Ovary (tissue), 9 donors: ENCODE results near the gene PSMD14. TPM values are rescaled to one million over a fixed set of nuclear protein-coding genes. Genes with fewer than 3 reads are reported as not detected.

Experiments used
- DNase-seq, 5 donors: peaks; one replicate each; pipeline ENCODE4 v3.0.0-alpha.2; 2019 to 2020
- H3K27ac ChIP-seq, 2 donors: fragments of 200-600 bp; one replicate each; pipeline versions ENCODE4 v1.5.1 to v1.8.0; 2019 to 2022
- H3K27me3 ChIP-seq: fragments of 200-600 bp; one replicate; pipeline ENCODE4 v1.8.0; 2022
- H3K36me3 ChIP-seq: fragments of 200-600 bp; sonication (generic); one replicate; pipeline ENCODE4 v1.5.1; 2019
- H3K4me1 ChIP-seq: one replicate; pipeline ENCODE4 v1.8.1; 2013; ENCODE audit warnings: mild to moderate bottlenecking, moderate library complexity; ENCODE audit not compliant: insufficient read depth
- H3K4me3 ChIP-seq: fragments of 200-600 bp; sonication (generic); one replicate; pipeline ENCODE4 v1.5.1; 2017
- H3K9me3 ChIP-seq, 2 donors: fragments of 200-600 bp in 1 of 2; sonication (generic) in 1 of 2; one replicate each; pipeline versions ENCODE4 v1.5.1 to v1.8.1; 2013 to 2019; ENCODE audit warnings: mild to moderate bottlenecking in 1 of 2, moderate library complexity in 1 of 2
- EP300 ChIP-seq: sonication (generic); formaldehyde crosslinking; IDR thresholded peaks from one replicate; pipeline ENCODE4 v1.6.1; 2017; ENCODE audit warnings: antibody characterized with exemption
- POLR2A ChIP-seq: fragments of 450-650 bp; IDR thresholded peaks from one replicate; pipeline ENCODE4 v1.6.1; 2017; ENCODE audit warnings: antibody characterized with exemption, mild to moderate bottlenecking, moderate library complexity
- WGBS, 3 donors: extraction: QIAGEN DNeasy Blood & Tissue Kit in 1 of 3; methylation state at CpG; one replicate each; pipeline versions ENCODE4 v1.1.5 to v1.1.7; 2013 to 2017; 5-methylcytosine and 5-hydroxymethylcytosine counted together
- intact Hi-C, 4 donors: fragments of 100-400 bp; cut with DNase I; formaldehyde crosslinking; loops; one replicate each; pipeline versions ENCODE4 v1.11.0 to v1.15.1; 2022 to 2023
- polyA plus RNA-seq, 2 donors: library from polyadenylated mRNA; stranded (reverse); fragments of 200-250 nt in 1 of 2; fragments of 350-450 nt in 1 of 2; fragmentation: Illumina TruSeq in 1 of 2; extraction: RNeasy Lipid Tissue Mini Kit (QIAGEN cat#74804) in 1 of 2; gene quantifications; one replicate each; pipeline ENCODE4 v1.2.3, GENCODE V29; 2013 to 2014
- total RNA-seq, 7 donors: library from RNA; depleted of rRNA in 2 of 7; stranded (reverse); fragments of >200 nt in 2 of 7; fragmentation: NEBNext Ultra II Directional in 3 of 7; extraction: Animal tissue kit (Norgen Biotek cat#: 25700) in 3 of 7; gene quantifications; one replicate each; pipeline versions ENCODE4 v1.1.0 to v1.2.4, GENCODE V29; 2016 to 2023
- TF ChIP-seq, protein P1 (sequence below), 3 donors: fragments of 450-650 bp in 2 of 3; fragments of 200-600 bp in 1 of 3; IDR thresholded peaks; one replicate each; pipeline versions ENCODE4 v1.5.1 to v1.8.0; 2016 to 2022; ENCODE audit warnings: antibody characterized with exemption in 3 of 3, mild to moderate bottlenecking in 1 of 3
- donor health status: DM: no; HTN: no; CAD: no; lungs with moderate emphysema.
- donor health status: DM: no; HTN: no; CAD: no.
- donor health status: Bipolar disorder and iron deficiency.
- donor health status: DM: yes; HTN: yes; CAD: no.
- donor health status: DM: no; HTN: no; CAD: no.
- donor health status: DM: yes; HTN: yes; CAD: no.

Gene PSMD14
- total and polyA plus RNA-seq, 9 donors = 9.4 to 34.3 (median 19.4) TPM

DNA sequence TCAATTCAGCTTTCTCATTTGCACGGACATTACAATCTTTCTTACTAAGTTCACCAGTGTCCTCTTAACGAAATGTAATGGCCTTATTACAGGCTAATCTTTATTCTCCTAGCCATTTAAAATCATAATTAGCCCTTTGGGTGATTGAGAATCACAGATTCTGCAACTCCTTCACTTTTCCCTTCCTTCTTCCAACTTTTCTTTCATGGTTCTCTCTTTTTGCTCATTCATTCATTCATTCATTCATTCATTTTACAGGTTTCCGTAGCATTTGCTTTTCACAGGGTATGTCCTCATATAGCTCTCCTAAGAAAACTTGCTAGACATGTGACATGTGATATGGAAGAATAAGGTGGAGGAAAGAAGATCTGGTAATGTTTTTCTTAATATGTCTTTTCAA lies 123.9 kb downstream of the PSMD14 start:
- TF ChIP-seq, protein P1, sequence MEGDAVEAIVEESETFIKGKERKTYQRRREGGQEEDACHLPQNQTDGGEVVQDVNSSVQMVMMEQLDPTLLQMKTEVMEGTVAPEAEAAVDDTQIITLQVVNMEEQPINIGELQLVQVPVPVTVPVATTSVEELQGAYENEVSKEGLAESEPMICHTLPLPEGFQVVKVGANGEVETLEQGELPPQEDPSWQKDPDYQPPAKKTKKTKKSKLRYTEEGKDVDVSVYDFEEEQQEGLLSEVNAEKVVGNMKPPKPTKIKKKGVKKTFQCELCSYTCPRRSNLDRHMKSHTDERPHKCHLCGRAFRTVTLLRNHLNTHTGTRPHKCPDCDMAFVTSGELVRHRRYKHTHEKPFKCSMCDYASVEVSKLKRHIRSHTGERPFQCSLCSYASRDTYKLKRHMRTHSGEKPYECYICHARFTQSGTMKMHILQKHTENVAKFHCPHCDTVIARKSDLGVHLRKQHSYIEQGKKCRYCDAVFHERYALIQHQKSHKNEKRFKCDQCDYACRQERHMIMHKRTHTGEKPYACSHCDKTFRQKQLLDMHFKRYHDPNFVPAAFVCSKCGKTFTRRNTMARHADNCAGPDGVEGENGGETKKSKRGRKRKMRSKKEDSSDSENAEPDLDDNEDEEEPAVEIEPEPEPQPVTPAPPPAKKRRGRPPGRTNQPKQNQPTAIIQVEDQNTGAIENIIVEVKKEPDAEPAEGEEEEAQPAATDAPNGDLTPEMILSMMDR (IDR thresholded peaks at IDR 0.05) = no peak
- TF ChIP-seq EP300 (no peak), POLR2A (no peak)
- Histone ChIP-seq H3K27ac (no peak overlapping the region), H3K36me3 (no peaks in the 10 kb centered on the region), H3K4me3 (no peak overlapping the region), H3K9me3 (peaks cover 0 to 5% of the 10 kb centered on the region in 2 donors), H3K4me1 (peaks cover 2% of the 10 kb centered on the region), H3K27me3 (no peaks in the 10 kb centered on the region)
- intact Hi-C loops = no loop called here
- WGBS, 3 donors = 78 to 84% (median 83%) methylated on average over 3 of the region's 3 CpGs
- DNase-seq = no peak

DNA sequence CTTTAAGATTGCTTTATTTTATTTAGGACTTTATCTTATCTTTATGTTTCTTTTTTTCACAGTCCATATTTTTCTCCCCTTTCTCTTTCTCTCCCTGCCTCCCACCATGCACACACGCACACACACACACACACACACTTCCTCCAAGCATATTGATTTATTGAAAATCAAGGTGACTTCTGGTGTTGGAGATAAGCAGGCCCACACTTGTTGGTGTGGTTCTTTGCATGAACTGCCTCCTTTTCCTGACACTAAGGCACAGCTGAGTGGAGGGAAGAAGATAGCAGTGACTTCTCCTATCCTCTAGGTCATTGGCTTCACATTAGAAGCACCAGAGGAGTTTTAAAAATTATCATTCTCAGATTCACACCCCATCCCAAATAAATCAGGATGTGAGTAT lies 125.9 kb downstream of the PSMD14 start:
- Histone ChIP-seq H3K27ac (no peak overlapping the region), H3K4me1 (no peaks in the 10 kb centered on the region), H3K4me3 (no peak overlapping the region), H3K27me3 (no peaks in the 10 kb centered on the region), H3K9me3 (peaks cover 0 to 5% of the 10 kb centered on the region in 2 donors), H3K36me3 (no peaks in the 10 kb centered on the region)
- intact Hi-C loops = no loop called here
- DNase-seq = no peak
- TF ChIP-seq EP300 (no peak), POLR2A (no peak)
- TF ChIP-seq, protein P1 (IDR thresholded peaks at IDR 0.05) = no peak
- WGBS, 3 donors = 27 to 45% (median 29%) methylated on average over 1 of the region's 1 CpG

DNA sequence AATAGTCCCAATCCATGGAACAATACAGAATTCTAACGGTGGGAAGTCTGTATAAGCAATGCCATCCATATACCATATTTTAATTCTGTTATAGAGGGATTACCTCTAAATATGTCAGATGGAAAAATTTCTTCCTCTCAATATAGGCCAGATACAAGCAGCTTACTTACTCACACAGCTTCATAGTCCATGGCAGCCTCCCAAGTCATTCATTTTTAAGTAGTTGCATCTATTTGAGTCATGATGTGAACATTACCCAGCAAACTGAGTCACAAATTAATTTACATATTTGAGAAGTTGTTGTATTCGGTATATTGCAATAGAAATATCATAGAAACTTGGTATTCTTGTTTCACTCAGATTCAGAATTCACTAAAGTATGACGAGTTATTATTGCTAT lies 128.2 kb downstream of the PSMD14 start:
- intact Hi-C loops = no loop called here
- H3K4me1 ChIP-seq = no peaks in the 10 kb centered on the region
- TF ChIP-seq EP300 (no peak), POLR2A (no peak)
- TF ChIP-seq, protein P1 (IDR thresholded peaks at IDR 0.05) = no peak
- no peaks in the 10 kb centered on the region for H3K27me3 ChIP-seq
- H3K36me3 ChIP-seq = no peaks in the 10 kb centered on the region
- WGBS, 3 donors = 79 to 86% (median 81%) methylated on average over 3 of the region's 3 CpGs
- H3K9me3 ChIP-seq = peaks cover 0 to 5% of the 10 kb centered on the region in 2 donors
- no peak for DNase-seq
- H3K4me3 ChIP-seq = no peak overlapping the region
- H3K27ac ChIP-seq = no peak overlapping the region

DNA sequence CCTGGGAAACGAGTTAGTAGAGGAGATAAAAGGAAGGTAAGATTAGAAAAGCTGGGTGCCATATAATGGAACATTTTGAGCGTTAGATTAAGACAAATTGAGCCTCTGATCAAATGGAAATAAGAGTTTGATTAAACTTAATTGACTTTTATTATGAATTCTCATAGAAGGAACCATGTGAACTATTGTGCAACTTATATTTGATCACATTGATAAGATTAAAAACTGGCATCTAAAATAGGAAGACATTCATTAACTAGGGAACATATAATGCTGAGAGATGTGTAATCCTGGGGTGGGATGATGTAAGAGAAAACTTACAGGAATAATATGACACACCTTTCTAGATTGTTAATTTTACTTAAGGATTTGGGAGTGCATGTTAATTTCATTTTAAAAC lies 130.4 kb downstream of the PSMD14 start:
- H3K27me3 ChIP-seq = no peaks in the 10 kb centered on the region
- no peak overlapping the region for H3K27ac ChIP-seq
- no peaks in the 10 kb centered on the region for H3K4me1 ChIP-seq
- no peak for TF ChIP-seq POLR2A
- TF ChIP-seq, protein P1 (IDR thresholded peaks at IDR 0.05) = no peak
- no peak for TF ChIP-seq EP300
- no peaks in the 10 kb centered on the region for H3K36me3 ChIP-seq
- peaks cover 0 to 5% of the 10 kb centered on the region in 2 donors for H3K9me3 ChIP-seq
- intact Hi-C loops = no loop called here
- no peak for DNase-seq
- no peak overlapping the region for H3K4me3 ChIP-seq
- WGBS, 3 donors = 45 to 51% (median 47%) methylated on average over 2 of the region's 2 CpGs
